ENCODE results near the gene PBXIP1. TPM values are rescaled to one million over a fixed set of nuclear protein-coding genes. Genes with fewer than 3 reads are reported as not detected.
A peak's percentile ranks its signal among the peaks of the same experiment; 100 is the strongest.

Gene PBXIP1
- total and polyA plus RNA-seq, 2 of the 13 experiments (the other 11 are each of a cell fraction or from before 2014, with no cell fraction given), result 16.3 to 31.9 TPM

DNA sequence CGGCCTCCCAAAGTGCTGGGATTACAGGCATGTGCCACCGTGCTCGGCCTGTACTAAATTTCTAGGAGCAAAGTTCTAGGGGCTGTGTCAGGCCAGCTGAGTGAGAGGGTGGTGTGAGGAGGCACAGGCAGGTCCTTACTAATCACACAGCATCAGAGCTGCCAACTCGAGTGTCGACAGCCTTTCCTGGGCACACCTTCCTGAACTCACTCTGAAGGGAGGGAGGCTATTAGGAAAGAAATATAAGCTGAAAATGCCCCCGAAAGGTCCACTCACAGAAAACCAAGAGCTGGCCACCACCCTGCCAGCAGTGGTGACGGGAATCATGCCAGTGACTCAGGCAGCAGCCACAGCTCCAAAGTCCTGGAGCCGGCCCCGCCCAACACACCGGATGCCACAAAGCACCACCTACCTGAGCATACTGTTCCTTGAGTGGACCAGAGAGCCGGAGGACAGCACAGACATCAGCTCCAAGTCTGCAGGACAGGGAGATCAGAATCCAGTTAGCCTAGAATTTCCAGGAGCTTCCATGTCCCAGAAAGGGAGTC lies 23.9 kb downstream of the PBXIP1 start (continued):
- peak; percentile 66; the same call in 1 of the 2 replicates for TF ChIP-seq AHDC1 (CRISPR knock-in tag; IDR thresholded peaks at IDR 0.05; ENCODE audit: borderline replicate concordance)
- no peak for TF ChIP-seq ZNF776 (CRISPR knock-in tag; IDR thresholded peaks at IDR 0.05)
- TF ChIP-seq PHF20 (CRISPR knock-in tag; IDR thresholded peaks at IDR 0.05), result no peak
- TF ChIP-seq, protein P1, sequence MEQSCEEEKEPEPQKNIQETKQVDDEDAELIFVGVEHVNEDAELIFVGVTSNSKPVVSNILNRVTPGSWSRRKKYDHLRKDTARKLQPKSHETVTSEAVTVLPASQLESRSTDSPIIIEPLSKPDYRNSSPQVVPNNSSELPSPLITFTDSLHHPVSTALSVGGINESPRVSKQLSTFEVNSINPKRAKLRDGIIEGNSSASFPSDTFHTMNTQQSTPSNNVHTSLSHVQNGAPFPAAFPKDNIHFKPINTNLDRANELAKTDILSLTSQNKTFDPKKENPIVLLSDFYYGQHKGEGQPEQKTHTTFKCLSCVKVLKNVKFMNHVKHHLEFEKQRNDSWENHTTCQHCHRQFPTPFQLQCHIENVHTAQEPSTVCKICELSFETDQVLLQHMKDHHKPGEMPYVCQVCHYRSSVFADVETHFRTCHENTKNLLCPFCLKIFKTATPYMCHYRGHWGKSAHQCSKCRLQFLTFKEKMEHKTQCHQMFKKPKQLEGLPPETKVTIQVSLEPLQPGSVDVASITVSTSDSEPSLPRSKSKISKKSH (CRISPR knock-in tag; IDR thresholded peaks at IDR 0.05; ENCODE audit: borderline replicate concordance), result no peak
- no peak for TF ChIP-seq MNT (IDR thresholded peaks at IDR 0.05)
- no peak for TF ChIP-seq TIGD3 (CRISPR knock-in tag; IDR thresholded peaks at IDR 0.05; ENCODE audit: borderline replicate concordance)
- TF ChIP-seq ZBTB1 (CRISPR knock-in tag; IDR thresholded peaks at IDR 0.05; ENCODE audit: borderline replicate concordance), result no peak
- no peak for TF ChIP-seq MATR3 (CRISPR knock-in tag; IDR thresholded peaks at IDR 0.05)
- TF ChIP-seq KLF15 (CRISPR knock-in tag; IDR thresholded peaks at IDR 0.05; ENCODE audit: borderline replicate concordance), result no peak
- TF ChIP-seq ZNF337 (CRISPR knock-in tag; IDR thresholded peaks at IDR 0.05; ENCODE audit: borderline replicate concordance, low read depth), result 0 out of 2 replicates have a peak, but pooled peaks have one; percentile 76
- TF ChIP-seq ZNF564 (CRISPR knock-in tag; IDR thresholded peaks at IDR 0.05), result no peak
- TF ChIP-seq FOXA3 (CRISPR knock-in tag; IDR thresholded peaks at IDR 0.05), result 0 out of 2 replicates have a peak, but pooled peaks have one; percentile 13
- no peak for TF ChIP-seq CHCHD3 (CRISPR knock-in tag; IDR thresholded peaks at IDR 0.05)
- TF ChIP-seq KLF9 (CRISPR knock-in tag; IDR thresholded peaks at IDR 0.05; ENCODE audit: low read depth), result no peak
- no peak for TF ChIP-seq ISX (CRISPR knock-in tag; conservative IDR thresholded peaks at IDR 0.05)
- no peak for TF ChIP-seq TGIF2 (CRISPR knock-in tag; IDR thresholded peaks at IDR 0.05)
- TF ChIP-seq MAX (IDR thresholded peaks at IDR 0.05), result peak; percentile 59; the same call in 1 of the 2 replicates
